GM12878 (cell line): ENCODE data around the gene VDR.

Experiments
- ATF3 ChIP-seq: IDR thresholded peaks from 2 replicates; pipeline ENCODE4 v1.6.1; 2011; ENCODE audit warnings: low read depth, mild to moderate bottlenecking, low read length, moderate library complexity, borderline replicate concordance; ENCODE audit errors: extremely low read depth
- CBX5 ChIP-seq: sonication (generic); IDR thresholded peaks from 2 replicates; pipeline ENCODE4 v1.6.1; 2016; ENCODE audit warnings: low read depth, moderate library complexity, mild to moderate bottlenecking, inconsistent platforms
- ELK1 ChIP-seq: IDR thresholded peaks from 2 replicates; pipeline ENCODE4 v1.6.1; 2012; ENCODE audit warnings: low read depth, low read length, improper control_type of control experiment
- EP300 ChIP-seq, 2 experiments: fragments of 150-350 bp in 1 of 2; IDR thresholded peaks; 2 replicates each; pipeline ENCODE4 v1.6.1; 2011 to 2012; ENCODE audit warnings: low read depth in 2 of 2, low read length in 2 of 2, borderline replicate concordance in 1 of 2, improper control_type of control experiment in 1 of 2, inconsistent platforms in 1 of 2; ENCODE audit not compliant: control insufficient read depth in 1 of 2
- ESRRA ChIP-seq: IDR thresholded peaks from 2 replicates; pipeline ENCODE4 v1.6.1; 2012; ENCODE audit warnings: mild to moderate bottlenecking, low read length, improper control_type of control experiment
- ETV6 ChIP-seq, 2 experiments: fragments of 450-650 bp in 1 of 2; IDR thresholded peaks in 1 of 2; conservative IDR thresholded peaks in 1 of 2; 2 replicates each; pipeline ENCODE4 v1.6.1; 2014; ENCODE audit warnings: antibody characterized with exemption in 1 of 2, borderline replicate concordance in 1 of 2, low read depth in 1 of 2, mild to moderate bottlenecking in 1 of 2, moderate library complexity in 1 of 2
- IKZF2 ChIP-seq, 2 experiments: fragments of 450-650 bp; IDR thresholded peaks; 2 replicates each; pipeline ENCODE4 v1.6.1; 2017; ENCODE audit warnings: mild to moderate bottlenecking in 2 of 2, moderate library complexity in 2 of 2
- JUND ChIP-seq: IDR thresholded peaks from 2 replicates; pipeline ENCODE4 v1.6.1; 2012; ENCODE audit warnings: low read depth, mild to moderate bottlenecking, low read length, improper control_type of control experiment, moderate library complexity
- POLR2AphosphoS5 ChIP-seq: IDR thresholded peaks from 2 replicates; pipeline ENCODE4 v1.6.1; 2011; ENCODE audit warnings: mild to moderate bottlenecking, low read length, inconsistent platforms
- YY1 ChIP-seq: IDR thresholded peaks from 2 replicates; pipeline ENCODE4 v1.6.1; 2011; ENCODE audit warnings: low read depth, mild to moderate bottlenecking, low read length
- ZNF274 ChIP-seq: IDR thresholded peaks from one replicate; pipeline ENCODE4 v1.8.0; 2011; ENCODE audit not compliant: insufficient read length, insufficient read depth

GRCh38 chr12:47920913-47921312 is 16.1 kb upstream of the VDR start:
- TF ChIP-seq JUND (no peak), YY1 (no peak), CBX5 (no peak), ZNF274 (no peak), ESRRA (no peak), ELK1 (no peak), ETV6 (conservative IDR thresholded peaks at IDR 0.05 in 1 of 2, IDR thresholded peaks at IDR 0.05 in 1 of 2; ENCODE audit: borderline replicate concordance in 1 of 2, low read depth in 1 of 2) (no peak), EP300 (IDR thresholded peaks at IDR 0.05; ENCODE audit: borderline replicate concordance in 1 of 2, control insufficient read depth in 1 of 2, low read depth in 2 of 2, low read length in 2 of 2) (no peak), ATF3 (no peak), IKZF2 (IDR thresholded peaks at IDR 0.05) (no peak), POLR2AphosphoS5 (no peak)
